ENCODE data around the gene GALNT2. TPM values are rescaled to one million over a fixed set of nuclear protein-coding genes. Genes with fewer than 3 reads are reported as not detected.

GALNT2 gene
- total RNA-seq, 1 donor from 2014 or later = 81.6 TPM

GRCh38 chr1:230267338-230268065 lies 200.5 kb downstream of the GALNT2 start:
- DNase-seq (ENCODE audit: extremely low read depth, low read depth, low spot score) = no peak

- no peak for DNase-seq (ENCODE audit: extremely low read depth, low read depth, low spot score)
These were observed 201.5 kb downstream of the GALNT2 start for GRCh38 chr1:230268371-230269170.

- no peak for DNase-seq (ENCODE audit: extremely low read depth, low read depth, low spot score)
These were observed 203.1 kb downstream of the GALNT2 start for GRCh38 chr1:230270185-230270558.

GRCh38 chr1:230270559-230271281 lies 203.7 kb downstream of the GALNT2 start:
- no peak for DNase-seq (ENCODE audit: extremely low read depth, low read depth, low spot score)

DNA sequence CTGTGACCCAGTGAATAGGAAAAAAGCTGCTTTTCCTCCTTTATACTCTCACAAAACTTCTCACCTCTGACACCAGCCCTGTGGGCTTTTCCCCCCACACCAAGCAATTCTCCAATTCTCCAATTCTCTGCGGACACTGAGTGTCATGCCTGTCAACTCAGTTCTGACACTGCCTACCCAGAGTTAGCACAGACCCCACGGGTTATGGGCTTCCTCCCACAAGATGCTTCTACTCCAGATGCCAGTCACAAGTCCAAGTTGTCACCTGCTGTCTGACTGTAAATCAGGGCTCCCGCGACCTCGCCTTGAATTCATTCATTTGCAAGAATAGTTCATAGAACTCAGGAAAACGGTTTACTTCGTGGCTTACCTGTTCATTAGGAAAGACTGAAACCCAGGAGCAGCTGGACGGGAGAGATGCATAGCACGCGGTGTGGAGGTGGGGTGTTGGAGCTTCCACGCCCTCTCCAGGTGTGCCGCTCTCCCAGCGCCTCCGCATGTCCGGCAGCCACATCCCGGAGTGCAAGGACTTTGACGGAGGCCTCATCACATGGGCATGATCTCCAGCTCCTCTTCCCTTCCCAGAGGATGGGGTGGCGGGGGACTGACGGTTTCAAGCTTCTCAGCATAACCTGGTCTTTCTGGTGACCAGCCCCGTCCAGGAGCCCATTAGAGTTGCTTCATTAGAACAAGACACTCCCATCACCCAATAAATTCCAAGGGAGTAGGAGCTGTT lies 204.4 kb downstream of the GALNT2 start:
- DNase-seq (ENCODE audit: extremely low read depth, low read depth, low spot score) = no peak

DNA sequence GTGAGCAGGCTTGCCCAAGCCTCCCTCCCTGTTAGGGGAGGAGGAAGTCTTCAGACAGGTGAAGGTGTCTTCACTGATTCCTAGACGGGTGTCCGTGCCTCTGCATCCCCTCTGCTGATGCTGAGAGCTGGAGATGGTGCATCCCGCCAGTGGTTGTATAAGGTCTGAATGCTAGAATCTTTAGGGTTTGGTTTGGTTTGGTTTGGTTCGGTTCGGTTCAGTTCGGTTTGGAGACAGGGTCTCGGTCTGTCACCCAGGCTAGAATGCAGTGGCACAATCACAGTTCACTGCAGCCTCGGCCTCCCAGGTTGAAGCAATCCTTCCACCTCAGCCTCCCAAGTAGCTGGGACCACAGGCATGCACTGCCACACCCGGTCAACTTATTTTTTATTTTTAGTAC lies 205.5 kb downstream of the GALNT2 start:
- DNase-seq (ENCODE audit: extremely low read depth, low read depth, low spot score) = no peak

GRCh38 chr1:230273141-230273710 lies 206.2 kb downstream of the GALNT2 start:
- no peak for DNase-seq (ENCODE audit: extremely low read depth, low read depth, low spot score)

GRCh38 chr1:230274254-230274653 lies 207.2 kb downstream of the GALNT2 start:
- DNase-seq (ENCODE audit: extremely low read depth, low read depth, low spot score) = no peak

DNA sequence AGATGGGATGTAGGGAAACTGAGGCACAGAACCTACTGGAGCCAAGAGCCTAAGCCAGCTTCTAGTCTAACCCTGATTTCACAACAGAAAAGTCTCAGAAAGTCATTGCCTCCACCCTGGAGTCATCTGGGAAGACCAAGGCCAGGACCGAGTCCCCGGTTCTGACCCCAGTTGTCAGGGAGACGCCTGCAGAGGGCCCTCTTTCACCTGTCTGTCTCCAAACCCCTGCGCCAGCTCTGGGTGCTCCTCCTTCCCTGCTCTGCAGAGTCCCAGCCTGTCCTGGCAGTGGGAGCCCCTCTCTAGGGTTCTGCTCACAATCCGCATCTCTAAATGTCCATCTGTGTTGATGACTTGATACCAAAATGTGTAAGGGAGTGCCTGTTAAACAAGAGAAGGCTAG lies 209.4 kb downstream of the GALNT2 start:
- DNase-seq (ENCODE audit: extremely low read depth, low read depth, low spot score) = no peak

GRCh38 chr1:230277201-230278025 lies 210.4 kb downstream of the GALNT2 start:
- DNase-seq (ENCODE audit: extremely low read depth, low read depth, low spot score) = no peak

- DNase-seq (ENCODE audit: extremely low read depth, low read depth, low spot score) = no peak
These were observed 211.3 kb downstream of the GALNT2 start for GRCh38 chr1:230278376-230278775.

- DNase-seq (ENCODE audit: extremely low read depth, low read depth, low spot score) = no peak
These were observed 212.0 kb downstream of the GALNT2 start for GRCh38 chr1:230278871-230279582.

DNA sequence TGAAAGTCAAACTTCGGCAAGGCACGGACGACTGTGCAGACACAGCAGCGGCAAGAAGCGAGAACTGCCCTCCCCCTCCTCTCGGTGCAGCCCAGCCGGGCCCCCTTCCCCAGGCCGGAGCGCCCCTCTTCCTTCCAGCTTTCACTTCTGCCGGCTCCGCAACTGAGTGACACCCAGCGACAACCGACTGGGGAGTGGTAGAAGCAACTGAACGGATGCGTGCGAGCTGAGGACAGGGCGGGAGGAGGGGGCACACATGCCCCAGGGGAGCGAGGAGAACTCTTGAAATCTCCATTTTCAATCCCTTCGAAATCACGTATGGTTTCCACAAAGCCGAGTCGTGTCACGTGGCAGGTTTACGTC lies 212.5 kb downstream of the GALNT2 start:
- no peak for DNase-seq (ENCODE audit: extremely low read depth, low read depth, low spot score)

DNA sequence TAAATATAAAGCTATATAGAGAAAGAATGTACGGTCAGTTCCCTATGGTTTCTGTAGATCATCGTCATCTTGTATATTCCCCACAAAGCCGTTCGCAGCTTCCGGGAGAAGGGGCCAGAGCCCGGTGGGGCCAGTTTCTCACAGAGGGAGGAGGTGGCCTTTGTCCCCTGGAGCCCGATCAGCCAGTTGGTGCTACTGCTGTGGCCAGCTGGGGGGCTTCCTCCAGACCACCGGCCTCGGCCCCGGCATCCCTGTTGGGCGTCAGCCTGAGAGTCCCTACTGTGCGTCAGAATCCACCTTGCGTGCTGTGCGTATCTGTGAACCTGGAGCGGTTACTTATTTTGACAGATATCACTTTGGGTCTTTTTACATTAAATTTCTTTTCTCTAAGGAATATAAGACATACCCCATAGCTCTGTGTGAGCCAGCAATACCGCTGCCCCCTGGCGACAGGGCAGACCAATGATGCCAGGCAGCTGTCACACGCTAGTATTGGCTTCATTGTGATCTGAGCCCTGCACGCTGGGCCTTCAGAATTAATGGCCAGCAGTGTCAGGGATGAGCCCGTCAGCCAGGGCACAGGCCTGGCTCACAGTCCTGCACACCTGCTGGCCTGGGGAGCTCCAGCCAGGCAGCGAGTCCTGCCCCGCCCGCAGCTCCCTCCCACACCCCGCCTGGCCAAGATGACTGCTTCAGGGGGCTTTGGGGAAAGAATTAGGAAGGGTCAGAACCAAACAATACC lies 213.2 kb downstream of the GALNT2 start:
- no peak for DNase-seq (ENCODE audit: extremely low read depth, low read depth, low spot score)

GRCh38 chr1:230280906-230281413 lies 213.9 kb downstream of the GALNT2 start:
- no peak for DNase-seq (ENCODE audit: extremely low read depth, low read depth, low spot score)

DNA sequence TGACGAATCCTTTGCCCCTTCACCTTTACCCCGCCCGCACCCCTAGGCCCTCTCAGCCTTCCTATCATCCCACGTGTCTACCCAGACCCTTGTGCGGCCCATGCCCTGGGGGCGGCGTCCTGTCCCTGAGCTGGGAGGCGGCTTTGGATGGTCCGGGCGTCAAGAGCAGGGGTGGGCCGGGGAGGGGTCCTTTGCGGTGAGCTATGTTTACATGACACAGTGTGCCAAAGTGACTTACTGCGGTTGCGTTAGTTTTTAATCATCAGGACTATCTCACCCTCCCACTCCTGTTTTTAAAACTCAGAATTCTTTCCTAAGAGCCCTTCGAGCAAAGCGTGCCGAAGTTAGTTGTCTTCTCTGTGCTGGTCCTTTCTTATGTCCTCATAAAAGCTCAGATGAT lies 214.5 kb downstream of the GALNT2 start:
- DNase-seq (ENCODE audit: extremely low read depth, low read depth, low spot score) = no peak

DNA sequence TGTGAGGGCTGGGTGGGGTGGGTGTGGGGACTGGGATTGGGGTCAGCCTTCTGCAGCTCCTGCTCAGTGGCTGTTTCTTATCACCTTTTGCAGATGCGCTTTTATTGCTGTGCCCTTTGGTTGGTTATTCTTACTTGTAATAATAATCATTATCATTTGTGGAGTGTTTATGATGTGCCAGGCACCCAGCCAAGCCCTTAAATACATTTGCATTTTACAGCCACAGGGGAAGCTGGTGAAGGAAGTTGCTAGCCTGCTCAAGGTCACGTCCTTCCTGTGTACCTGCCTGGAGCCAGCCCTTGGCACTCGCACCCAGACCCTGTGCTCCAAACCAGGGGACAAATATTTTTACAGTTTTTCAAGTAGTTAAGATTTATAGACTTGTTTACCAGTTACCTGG lies 215.1 kb downstream of the GALNT2 start:
- no peak for DNase-seq (ENCODE audit: extremely low read depth, low read depth, low spot score)

DNA sequence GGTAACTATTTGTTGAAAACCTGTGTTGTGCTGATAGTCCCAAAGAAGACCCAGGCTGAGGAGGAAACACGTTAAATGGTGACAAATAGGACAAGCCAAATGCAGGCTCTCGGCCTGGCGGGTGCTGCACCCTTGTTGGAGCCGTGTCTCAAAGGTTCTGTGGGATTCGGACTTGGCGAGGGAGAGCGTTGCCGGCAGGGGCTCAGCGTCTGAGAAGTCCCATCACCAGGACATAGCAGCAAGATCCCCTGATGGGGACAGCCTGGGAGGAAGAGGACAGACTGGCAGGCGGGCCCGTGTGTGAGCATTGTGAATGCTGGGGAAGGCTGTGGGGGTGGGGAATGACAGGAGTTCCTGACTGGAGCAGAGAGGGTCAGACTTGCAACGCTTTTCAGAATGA lies 216.6 kb downstream of the GALNT2 start:
- no peak for DNase-seq (ENCODE audit: extremely low read depth, low read depth, low spot score)

All from glomerular endothelial cell (primary cell).